ENCODE data around the gene OR8J3. TPM values are rescaled to one million over a fixed set of nuclear protein-coding genes. Genes with fewer than 3 reads are reported as not detected.

Gene OR8J3
- total and polyA plus RNA-seq, 12 donors, result not detected

DNA sequence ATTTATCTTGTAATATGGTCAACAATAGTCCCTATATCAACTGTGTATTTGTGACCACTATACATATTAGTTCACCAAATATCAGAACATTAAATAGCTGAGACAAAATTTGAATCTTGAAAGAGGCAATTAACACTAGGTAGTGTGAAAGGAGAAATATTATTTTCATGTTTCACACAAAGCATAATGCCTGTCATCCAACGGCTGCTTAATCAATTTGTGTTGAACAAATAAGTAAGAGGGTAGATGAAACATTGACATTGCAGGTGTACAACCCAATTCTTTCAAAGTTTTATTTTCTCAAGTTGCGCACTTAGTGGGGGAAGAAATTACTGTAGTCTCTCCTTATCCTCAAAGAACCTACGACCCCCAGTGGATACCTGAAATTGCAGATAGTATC is 50.3 kb downstream of the OR8J3 start:
- H3K4me1 ChIP-seq, result no peaks in the 10 kb centered on the region
- H3K9me3 ChIP-seq, result peaks cover 0 to 12% (median 0%) of the 10 kb centered on the region in 11 donors
- H3K4me3 ChIP-seq, result no peak overlapping the region
- DNase-seq (no peak), ATAC-seq (no peak)
- H3K36me3 ChIP-seq, result no peaks in the 10 kb centered on the region
- TF ChIP-seq CTCF (IDR thresholded peaks at IDR 0.05), result no peak
- intact Hi-C loops (cut with DNase I), result no loop called here
- no peak overlapping the region for H3K27ac ChIP-seq
- H3K27me3 ChIP-seq, result no peaks in the 10 kb centered on the region
- WGBS, 2 donors, result 75 to 83% methylated on average over 3 of the region's 3 CpGs

Other genes with a start within 250 kb of the OR8J3 start
- not detected for gene OR5W2, start 225.6 kb downstream of the OR8J3 start, total RNA-seq
- gene OR5W2, start 225.6 kb downstream of the OR8J3 start, polyA plus RNA-seq, result not detected
- gene OR5I1, start 203.8 kb downstream of the OR8J3 start, total RNA-seq, result not detected
- not detected for gene OR5I1, start 203.8 kb downstream of the OR8J3 start, polyA plus RNA-seq
- not detected for gene OR10AG1, start 170.3 kb downstream of the OR8J3 start, total RNA-seq
- not detected for gene OR10AG1, start 170.3 kb downstream of the OR8J3 start, polyA plus RNA-seq
- gene OR5F1, start 145.6 kb downstream of the OR8J3 start, total RNA-seq, result not detected
- gene OR5F1, start 145.6 kb downstream of the OR8J3 start, polyA plus RNA-seq, result not detected
- gene OR5AS1, start 112.5 kb downstream of the OR8J3 start, total RNA-seq, result not detected
- gene OR5AS1, start 112.5 kb downstream of the OR8J3 start, polyA plus RNA-seq, result not detected
- not detected for gene OR8I2, start 46.9 kb downstream of the OR8J3 start, total RNA-seq
- gene OR8I2, start 46.9 kb downstream of the OR8J3 start, polyA plus RNA-seq, result not detected
- gene OR8H2, start 36.5 kb downstream of the OR8J3 start, total RNA-seq, result not detected
- not detected for gene OR8H2, start 36.5 kb downstream of the OR8J3 start, polyA plus RNA-seq
- gene OR8H3, start 17.8 kb downstream of the OR8J3 start, total RNA-seq, result not detected
- gene OR8H3, start 17.8 kb downstream of the OR8J3 start, polyA plus RNA-seq, result not detected
- gene OR8K5, start 20.1 kb upstream of the OR8J3 start, total RNA-seq, result not detected
- not detected for gene OR8K5, start 20.1 kb upstream of the OR8J3 start, polyA plus RNA-seq
- gene OR5J2, start 36.4 kb upstream of the OR8J3 start, total RNA-seq, result not detected
- gene OR5J2, start 36.4 kb upstream of the OR8J3 start, polyA plus RNA-seq, result not detected
- gene OR5T2, start 94.1 kb upstream of the OR8J3 start, total RNA-seq, result not detected
- not detected for gene OR5T2, start 94.1 kb upstream of the OR8J3 start, polyA plus RNA-seq
- not detected for gene OR5T3, start 112.1 kb upstream of the OR8J3 start, total RNA-seq
- not detected for gene OR5T3, start 112.1 kb upstream of the OR8J3 start, polyA plus RNA-seq
- gene OR5T1, start 134.0 kb upstream of the OR8J3 start, total RNA-seq, result not detected
- gene OR5T1, start 134.0 kb upstream of the OR8J3 start, polyA plus RNA-seq, result not detected
- gene OR8H1, start 152.1 kb upstream of the OR8J3 start, total RNA-seq, result not detected
- gene OR8H1, start 152.1 kb upstream of the OR8J3 start, polyA plus RNA-seq, result not detected
- gene OR8K3, start 174.9 kb upstream of the OR8J3 start, total RNA-seq, result not detected
- not detected for gene OR8K3, start 174.9 kb upstream of the OR8J3 start, polyA plus RNA-seq
- gene OR8K1, start 205.8 kb upstream of the OR8J3 start, total RNA-seq, result not detected
- gene OR8K1, start 205.8 kb upstream of the OR8J3 start, polyA plus RNA-seq, result not detected
- gene OR8J1, start 214.1 kb upstream of the OR8J3 start, total RNA-seq, result not detected
- not detected for gene OR8J1, start 214.1 kb upstream of the OR8J3 start, polyA plus RNA-seq
- not detected for gene OR8U1, start 235.4 kb upstream of the OR8J3 start, total RNA-seq
- gene OR8U1, start 235.4 kb upstream of the OR8J3 start, polyA plus RNA-seq, result not detected

Data from heart right ventricle (tissue), 16 donors.